Breast epithelium (tissue), 4 donors: Measurements from ENCODE around the gene APPL1. TPM values are rescaled to one million over a fixed set of nuclear protein-coding genes. Genes with fewer than 3 reads are reported as not detected.
A peak's percentile ranks its signal among the peaks of the same experiment; 100 is the strongest.

Source experiments
- DNase-seq, 2 donors: peaks; one replicate each; pipeline ENCODE4 v3.0.0-alpha.2; 2019; ENCODE audit warnings: low spot score in 2 of 2
- H3K27ac ChIP-seq, 2 donors: fragments of 200-600 bp; sonication (generic) in 1 of 2; one replicate each; pipeline ENCODE4 v1.5.1; 2016 to 2019; ENCODE audit warnings: mild to moderate bottlenecking in 1 of 2
- H3K27me3 ChIP-seq, 2 donors: fragments of 200-600 bp; sonication (generic) in 1 of 2; one replicate each; pipeline versions ENCODE4 v1.5.1 to v1.6.0; 2017 to 2019; ENCODE audit warnings: control low read depth in 1 of 2, mild to moderate bottlenecking in 1 of 2
- H3K36me3 ChIP-seq: fragments of 200-600 bp; one replicate; pipeline ENCODE4 v1.5.1; 2019
- H3K4me1 ChIP-seq, 2 donors: fragments of 200-600 bp; sonication (generic); one replicate each; pipeline ENCODE4 v1.5.1; 2016 to 2019; ENCODE audit warnings: control low read depth in 1 of 2
- H3K4me3 ChIP-seq, 3 donors: fragments of 200-600 bp; sonication (generic); 1 replicate in 2 of 3; 2 replicates in 1 of 3; pipeline ENCODE4 v1.5.1; 2016 to 2019; ENCODE audit warnings: mild to moderate bottlenecking in 3 of 3, moderate library complexity in 2 of 3
- H3K9me3 ChIP-seq, 2 donors: fragments of 200-600 bp; sonication (generic) in 1 of 2; one replicate each; pipeline ENCODE4 v1.5.1; 2016 to 2019; ENCODE audit warnings: control low read depth in 1 of 2
- POLR2A ChIP-seq: fragments of 450-650 bp; IDR thresholded peaks from one replicate; pipeline ENCODE4 v1.6.1; 2016; ENCODE audit warnings: antibody characterized with exemption, mild to moderate bottlenecking, moderate library complexity
- POLR2AphosphoS5 ChIP-seq, 3 donors: sonication (generic); formaldehyde crosslinking; IDR thresholded peaks; one replicate each; pipeline ENCODE4 v1.6.1; 2017; ENCODE audit warnings: antibody characterized with exemption in 3 of 3
- intact Hi-C: fragments of 100-400 bp; cut with DNase I; formaldehyde crosslinking; loops from one replicate; pipeline ENCODE4 v1.15.1; 2023; ENCODE audit warnings: low total_unique reads
- total RNA-seq, 3 donors: library from RNA; depleted of rRNA; stranded (reverse); fragments of >200 nt; gene quantifications; one replicate each; pipeline ENCODE4 v1.1.0, GENCODE V29; 2016
- TF ChIP-seq, protein P1 (sequence below), 3 donors: fragments of 450-650 bp; IDR thresholded peaks; one replicate each; pipeline ENCODE4 v1.5.1; 2016 to 2017; ENCODE audit warnings: antibody characterized with exemption in 3 of 3, mild to moderate bottlenecking in 3 of 3, moderate library complexity in 3 of 3

Gene APPL1
- total RNA-seq, 3 donors from 2014 or later = 42.4 to 69.4 (median 58.3) TPM

DNA sequence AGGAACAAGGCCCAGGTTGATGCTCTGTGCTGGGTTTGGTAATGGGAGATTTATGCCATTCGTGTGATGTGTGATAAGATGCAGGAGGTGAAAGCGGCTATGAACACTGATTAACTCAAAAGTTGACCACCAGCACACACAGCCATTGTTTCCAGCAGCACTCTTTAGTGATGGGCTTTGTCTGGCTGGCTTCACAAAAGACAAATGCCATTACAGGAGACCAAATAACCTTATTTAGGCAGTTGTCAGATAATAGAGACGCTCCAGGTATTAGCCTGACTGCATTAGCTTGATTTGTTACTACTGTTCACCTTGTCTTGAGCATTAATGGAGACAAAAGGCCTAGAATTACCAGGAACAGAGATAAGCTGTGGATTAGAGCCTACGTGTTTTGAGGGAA is 32.9 kb upstream of the APPL1 start:
- DNase-seq = no peak
- Histone ChIP-seq H3K4me1 (no peaks in the 10 kb centered on the region), H3K27ac (no peak overlapping the region), H3K9me3 (no peaks in the 10 kb centered on the region), H3K36me3 (no peaks in the 10 kb centered on the region), H3K27me3 (no peaks in the 10 kb centered on the region), H3K4me3 (no peak overlapping the region)
- TF ChIP-seq POLR2A (no peak), POLR2AphosphoS5 (IDR thresholded peaks at IDR 0.05) (no peak)
- TF ChIP-seq, protein P1, sequence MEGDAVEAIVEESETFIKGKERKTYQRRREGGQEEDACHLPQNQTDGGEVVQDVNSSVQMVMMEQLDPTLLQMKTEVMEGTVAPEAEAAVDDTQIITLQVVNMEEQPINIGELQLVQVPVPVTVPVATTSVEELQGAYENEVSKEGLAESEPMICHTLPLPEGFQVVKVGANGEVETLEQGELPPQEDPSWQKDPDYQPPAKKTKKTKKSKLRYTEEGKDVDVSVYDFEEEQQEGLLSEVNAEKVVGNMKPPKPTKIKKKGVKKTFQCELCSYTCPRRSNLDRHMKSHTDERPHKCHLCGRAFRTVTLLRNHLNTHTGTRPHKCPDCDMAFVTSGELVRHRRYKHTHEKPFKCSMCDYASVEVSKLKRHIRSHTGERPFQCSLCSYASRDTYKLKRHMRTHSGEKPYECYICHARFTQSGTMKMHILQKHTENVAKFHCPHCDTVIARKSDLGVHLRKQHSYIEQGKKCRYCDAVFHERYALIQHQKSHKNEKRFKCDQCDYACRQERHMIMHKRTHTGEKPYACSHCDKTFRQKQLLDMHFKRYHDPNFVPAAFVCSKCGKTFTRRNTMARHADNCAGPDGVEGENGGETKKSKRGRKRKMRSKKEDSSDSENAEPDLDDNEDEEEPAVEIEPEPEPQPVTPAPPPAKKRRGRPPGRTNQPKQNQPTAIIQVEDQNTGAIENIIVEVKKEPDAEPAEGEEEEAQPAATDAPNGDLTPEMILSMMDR (IDR thresholded peaks at IDR 0.05) = no peak
- intact Hi-C loops = no loop called here

DNA sequence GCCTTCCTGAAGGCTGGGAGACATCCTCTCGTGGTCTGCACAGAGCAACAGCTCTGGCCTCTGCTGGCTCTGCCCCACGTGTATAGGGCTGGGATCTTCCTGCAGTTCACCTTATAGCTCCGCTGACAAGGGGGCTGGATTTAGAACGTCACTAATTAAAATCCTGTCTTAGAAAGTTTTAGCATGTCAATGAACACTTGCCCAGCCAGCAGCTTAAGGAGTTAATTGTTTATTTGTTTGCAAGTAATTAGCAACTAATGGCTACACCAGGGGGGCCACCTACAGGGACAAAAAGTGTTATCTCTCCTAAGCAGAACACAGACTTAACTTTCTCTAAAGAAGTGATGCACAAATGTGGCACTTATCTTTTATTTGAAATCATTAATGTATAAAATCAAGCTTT is 27.6 kb upstream of the APPL1 start, which contains the start of gene HESX1:
Gene HESX1 (minus strand): TSS at position 84 of the 403 bp plus-strand sequence. CDS start 60 bp downstream, at position 24.
- Histone ChIP-seq H3K4me3 (no peak within 1 kb of the TSS), H3K27ac (no peak within 1 kb of the TSS), H3K36me3 (no peaks in the 10 kb centered on the region), H3K27me3 (no peaks in the 10 kb centered on the region), H3K9me3 (no peaks in the 10 kb centered on the region), H3K4me1 (no peaks in the 10 kb centered on the region)
- intact Hi-C loops = no loop called here
- DNase-seq = no peak
- TF ChIP-seq, protein P1 (IDR thresholded peaks at IDR 0.05) = no peak
- TF ChIP-seq POLR2AphosphoS5 (IDR thresholded peaks at IDR 0.05) (no peak), POLR2A (no peak)

DNA sequence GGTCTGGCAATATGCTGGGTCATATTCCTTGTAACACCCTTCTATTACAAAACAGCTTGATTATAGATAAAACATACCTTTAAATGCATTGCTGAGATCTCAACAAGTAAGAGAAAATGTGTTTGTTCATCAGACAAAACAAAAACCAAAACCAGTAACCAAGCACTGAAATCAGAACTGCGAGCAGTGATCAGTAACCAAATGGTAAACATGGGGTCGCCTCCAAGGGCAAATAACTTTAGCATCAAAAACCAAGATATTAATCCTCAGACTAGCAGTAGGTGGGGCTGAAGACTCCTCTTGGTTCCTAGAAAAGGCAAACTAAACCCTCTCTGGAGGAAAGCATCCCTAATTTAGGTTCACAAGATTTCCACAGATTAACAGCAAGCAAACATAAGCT is 21.1 kb upstream of the APPL1 start:
- H3K4me3 ChIP-seq = no peak overlapping the region
- DNase-seq = no peak
- intact Hi-C loops = no loop called here
- H3K9me3 ChIP-seq = no peaks in the 10 kb centered on the region
- TF ChIP-seq POLR2A (no peak), POLR2AphosphoS5 (IDR thresholded peaks at IDR 0.05) (no peak)
- TF ChIP-seq, protein P1 (IDR thresholded peaks at IDR 0.05) = no peak
- H3K36me3 ChIP-seq = no peaks in the 10 kb centered on the region
- no peaks in the 10 kb centered on the region for H3K4me1 ChIP-seq
- H3K27me3 ChIP-seq = no peaks in the 10 kb centered on the region
- H3K27ac ChIP-seq = no peak overlapping the region

DNA sequence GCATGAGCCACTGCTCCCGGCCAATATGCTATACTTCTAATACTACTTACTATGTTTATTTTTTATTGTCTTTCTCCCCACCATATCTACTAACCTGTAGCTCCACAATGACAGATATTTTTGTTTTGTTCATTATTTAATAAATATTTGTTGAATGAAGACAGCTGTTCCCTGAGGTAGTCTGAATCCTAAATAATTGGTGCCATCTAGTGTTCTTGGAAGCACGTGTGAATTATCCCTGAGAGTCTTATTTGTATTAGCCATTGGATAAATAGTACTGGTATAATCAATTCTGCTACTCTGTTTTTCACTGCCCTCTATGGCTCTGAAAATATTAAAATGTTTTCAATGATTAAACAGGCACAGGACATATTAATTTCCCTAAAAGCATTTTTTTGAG is 5.6 kb upstream of the APPL1 start:
- Histone ChIP-seq H3K4me3 (no peak overlapping the region), H3K4me1 (no peaks in the 10 kb centered on the region), H3K27ac (no peak overlapping the region), H3K36me3 (no peaks in the 10 kb centered on the region), H3K27me3 (no peaks in the 10 kb centered on the region), H3K9me3 (no peaks in the 10 kb centered on the region)
- intact Hi-C loops = no loop called here
- TF ChIP-seq POLR2A = no peak
- TF ChIP-seq, protein P1 (IDR thresholded peaks at IDR 0.05) = peak in 2 of 3 donors; percentile 14 to 27
- DNase-seq = no peak

DNA sequence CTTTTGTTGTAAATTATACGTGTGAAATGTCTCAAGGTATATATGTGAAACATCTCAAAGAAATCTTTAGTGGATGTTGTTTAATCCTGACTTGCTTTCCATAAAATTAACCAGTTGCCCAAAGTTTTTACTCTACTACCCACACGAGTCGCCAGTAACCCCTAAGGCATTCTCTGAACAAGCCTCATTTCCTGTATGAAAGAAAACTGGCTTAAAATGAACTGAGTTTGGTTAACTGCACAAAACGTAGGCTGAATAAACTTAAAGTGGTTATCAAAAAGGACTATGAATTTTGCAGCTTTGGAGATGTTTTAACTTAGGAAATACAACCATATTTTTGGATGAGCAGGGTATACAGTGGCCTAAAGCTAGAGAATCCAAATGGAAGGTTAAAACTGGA is 2.7 kb upstream of the APPL1 start:
- Histone ChIP-seq H3K27me3 (no peaks in the 10 kb centered on the region), H3K9me3 (no peaks in the 10 kb centered on the region), H3K4me1 (peaks cover 0 to 5% of the 10 kb centered on the region in 2 donors), H3K36me3 (no peaks in the 10 kb centered on the region), H3K4me3 (no peak overlapping the region), H3K27ac (no peak overlapping the region)
- no peak for DNase-seq
- TF ChIP-seq POLR2A (no peak), POLR2AphosphoS5 (IDR thresholded peaks at IDR 0.05) (no peak)
- TF ChIP-seq, protein P1 (IDR thresholded peaks at IDR 0.05) = no peak
- intact Hi-C loops = no loop called here
